Measurements from ENCODE around the gene UFD1. TPM values are rescaled to one million over a fixed set of nuclear protein-coding genes. Genes with fewer than 3 reads are reported as not detected.
A peak's percentile ranks its signal among the peaks of the same experiment; 100 is the strongest.

The UFD1 gene
- total and polyA plus RNA-seq, 9 of the 15 experiments (the other 6 are each of a cell fraction or from before 2014, with no cell fraction given) = 238 to 645 (median 363) TPM

DNA sequence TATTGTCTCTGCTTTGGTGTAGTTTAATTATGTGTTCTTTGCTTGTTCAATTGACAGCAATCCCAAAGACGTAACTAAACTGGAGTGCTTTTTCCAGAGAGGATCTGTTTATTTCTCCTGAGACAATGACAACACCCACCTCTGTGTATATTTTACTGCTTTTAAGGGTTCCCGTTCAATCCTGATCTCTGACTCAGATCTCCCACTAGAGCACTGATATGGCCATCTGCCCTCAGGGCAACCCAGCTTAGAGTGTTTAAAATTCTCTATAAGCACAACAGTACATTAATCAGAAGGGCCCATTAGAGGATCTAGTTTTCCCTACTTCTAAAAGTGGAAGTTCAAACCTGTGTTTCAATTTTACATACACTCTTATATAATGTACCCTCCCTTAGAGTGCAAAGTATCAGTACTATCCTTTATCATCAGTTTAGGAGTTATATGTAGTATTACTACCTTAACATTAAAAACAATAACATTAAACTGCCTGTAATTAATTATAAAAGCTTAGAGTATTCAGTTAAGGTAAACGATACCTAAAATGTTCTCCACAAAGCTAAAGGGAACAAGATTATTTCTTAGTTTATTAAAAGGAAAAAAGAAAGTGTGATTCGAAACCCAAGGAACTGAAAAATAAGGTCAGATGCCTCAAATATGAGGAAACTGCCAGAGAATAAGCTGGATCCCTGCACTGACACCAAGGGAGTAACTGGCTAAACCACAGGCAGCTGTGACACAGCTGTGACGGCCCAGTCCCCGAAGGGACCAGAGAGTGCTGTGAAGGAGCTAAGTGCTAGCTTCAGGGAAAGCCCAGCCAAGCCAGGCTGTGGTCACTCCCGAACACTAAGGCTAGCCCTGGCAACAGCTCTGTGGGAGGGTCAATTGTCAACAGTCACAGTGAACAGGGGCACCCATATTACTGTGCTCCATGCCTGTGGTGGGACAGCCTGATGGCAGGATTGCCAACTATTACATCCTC is 15.2 kb downstream of the UFD1 start (continued):
- TF ChIP-seq, protein P1, sequence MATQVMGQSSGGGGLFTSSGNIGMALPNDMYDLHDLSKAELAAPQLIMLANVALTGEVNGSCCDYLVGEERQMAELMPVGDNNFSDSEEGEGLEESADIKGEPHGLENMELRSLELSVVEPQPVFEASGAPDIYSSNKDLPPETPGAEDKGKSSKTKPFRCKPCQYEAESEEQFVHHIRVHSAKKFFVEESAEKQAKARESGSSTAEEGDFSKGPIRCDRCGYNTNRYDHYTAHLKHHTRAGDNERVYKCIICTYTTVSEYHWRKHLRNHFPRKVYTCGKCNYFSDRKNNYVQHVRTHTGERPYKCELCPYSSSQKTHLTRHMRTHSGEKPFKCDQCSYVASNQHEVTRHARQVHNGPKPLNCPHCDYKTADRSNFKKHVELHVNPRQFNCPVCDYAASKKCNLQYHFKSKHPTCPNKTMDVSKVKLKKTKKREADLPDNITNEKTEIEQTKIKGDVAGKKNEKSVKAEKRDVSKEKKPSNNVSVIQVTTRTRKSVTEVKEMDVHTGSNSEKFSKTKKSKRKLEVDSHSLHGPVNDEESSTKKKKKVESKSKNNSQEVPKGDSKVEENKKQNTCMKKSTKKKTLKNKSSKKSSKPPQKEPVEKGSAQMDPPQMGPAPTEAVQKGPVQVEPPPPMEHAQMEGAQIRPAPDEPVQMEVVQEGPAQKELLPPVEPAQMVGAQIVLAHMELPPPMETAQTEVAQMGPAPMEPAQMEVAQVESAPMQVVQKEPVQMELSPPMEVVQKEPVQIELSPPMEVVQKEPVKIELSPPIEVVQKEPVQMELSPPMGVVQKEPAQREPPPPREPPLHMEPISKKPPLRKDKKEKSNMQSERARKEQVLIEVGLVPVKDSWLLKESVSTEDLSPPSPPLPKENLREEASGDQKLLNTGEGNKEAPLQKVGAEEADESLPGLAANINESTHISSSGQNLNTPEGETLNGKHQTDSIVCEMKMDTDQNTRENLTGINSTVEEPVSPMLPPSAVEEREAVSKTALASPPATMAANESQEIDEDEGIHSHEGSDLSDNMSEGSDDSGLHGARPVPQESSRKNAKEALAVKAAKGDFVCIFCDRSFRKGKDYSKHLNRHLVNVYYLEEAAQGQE (IDR thresholded peaks at IDR 0.05; ENCODE audit: borderline replicate concordance) = peak; percentile 21; the same call in 1 of the 2 replicates
- TF ChIP-seq, protein P1 (CRISPR knock-in tag; IDR thresholded peaks at IDR 0.05; ENCODE audit: low read depth) = no peak
- TF ChIP-seq FOSL1 (tag; conservative IDR thresholded peaks at IDR 0.05) = peak; percentile 100
- 0 out of 4 replicates have a peak, but pooled peaks of 1 of the 2 experiments have one; percentile 27 for TF ChIP-seq TEAD1 (CRISPR knock-in tag; IDR thresholded peaks at IDR 0.05)
- TF ChIP-seq ZFP1 (CRISPR knock-in tag; IDR thresholded peaks at IDR 0.05) = 0 out of 2 replicates have a peak, but pooled peaks have one; percentile 45
- TF ChIP-seq, protein P2, sequence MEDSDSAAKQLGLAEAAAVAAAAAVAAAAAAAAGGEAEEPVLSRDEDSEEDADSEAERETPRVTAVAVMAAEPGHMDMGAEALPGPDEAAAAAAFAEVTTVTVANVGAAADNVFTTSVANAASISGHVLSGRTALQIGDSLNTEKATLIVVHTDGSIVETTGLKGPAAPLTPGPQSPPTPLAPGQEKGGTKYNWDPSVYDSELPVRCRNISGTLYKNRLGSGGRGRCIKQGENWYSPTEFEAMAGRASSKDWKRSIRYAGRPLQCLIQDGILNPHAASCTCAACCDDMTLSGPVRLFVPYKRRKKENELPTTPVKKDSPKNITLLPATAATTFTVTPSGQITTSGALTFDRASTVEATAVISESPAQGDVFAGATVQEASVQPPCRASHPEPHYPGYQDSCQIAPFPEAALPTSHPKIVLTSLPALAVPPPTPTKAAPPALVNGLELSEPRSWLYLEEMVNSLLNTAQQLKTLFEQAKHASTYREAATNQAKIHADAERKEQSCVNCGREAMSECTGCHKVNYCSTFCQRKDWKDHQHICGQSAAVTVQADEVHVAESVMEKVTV (CRISPR knock-in tag; IDR thresholded peaks at IDR 0.05) = 0 out of 2 replicates have a peak, but pooled peaks have one; percentile 2
- TF ChIP-seq ZNF41 (CRISPR knock-in tag; conservative IDR thresholded peaks at IDR 0.05) = 0 out of 2 replicates have a peak, but pooled peaks have one; percentile 6
- TF ChIP-seq CBFB (CRISPR knock-in tag; IDR thresholded peaks at IDR 0.05) = 0 out of 2 replicates have a peak, but pooled peaks have one; percentile 16
- peak; percentile 65; the same call in 1 of the 2 replicates for TF ChIP-seq GTF2E2 (tag; IDR thresholded peaks at IDR 0.05)
- TF ChIP-seq JUND (IDR thresholded peaks at IDR 0.05; ENCODE audit: borderline replicate concordance, low read depth, low read length) = peak; percentile 87
- peak; percentile 88; the same call in 2 of the 3 replicates for TF ChIP-seq JUND (tag; IDR thresholded peaks at IDR 0.05; ENCODE audit: borderline replicate concordance, low read depth, low read length)
- 0 out of 2 replicates have a peak, but pooled peaks have one; percentile 11 for TF ChIP-seq KLF6 (CRISPR knock-in tag; IDR thresholded peaks at IDR 0.05; ENCODE audit: borderline replicate concordance)
